Activated gamma-delta T cell treated with Interleukin-2 at 50 U/mL for 16 hours (primary cell): ENCODE measurements around the gene IQSEC1.

Experiments used
- DNase-seq: peaks from one replicate; pipeline ENCODE4 v3.0.0-alpha.2; 2020

IQSEC1 gene

DNA sequence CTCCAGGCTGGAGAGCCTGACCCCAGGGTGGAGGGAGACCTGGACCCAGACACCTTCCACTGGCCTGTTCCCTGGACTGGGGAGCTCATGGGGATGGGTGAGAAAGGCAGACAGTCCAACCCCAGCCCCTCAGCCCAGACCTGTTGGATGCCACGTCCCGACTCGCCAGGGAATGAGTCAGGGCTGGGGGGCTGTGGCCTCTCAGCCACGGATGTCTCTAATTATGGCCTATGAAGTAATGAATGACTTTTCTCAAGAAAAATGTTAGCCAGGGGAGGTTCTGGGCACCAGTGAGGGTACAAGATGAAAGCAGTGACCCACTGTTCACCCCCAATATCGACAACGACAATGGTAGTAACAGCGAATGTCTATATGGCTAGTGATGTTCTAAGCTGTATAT is 124.9 kb downstream of the IQSEC1 start:
- DNase-seq: no peak

DNA sequence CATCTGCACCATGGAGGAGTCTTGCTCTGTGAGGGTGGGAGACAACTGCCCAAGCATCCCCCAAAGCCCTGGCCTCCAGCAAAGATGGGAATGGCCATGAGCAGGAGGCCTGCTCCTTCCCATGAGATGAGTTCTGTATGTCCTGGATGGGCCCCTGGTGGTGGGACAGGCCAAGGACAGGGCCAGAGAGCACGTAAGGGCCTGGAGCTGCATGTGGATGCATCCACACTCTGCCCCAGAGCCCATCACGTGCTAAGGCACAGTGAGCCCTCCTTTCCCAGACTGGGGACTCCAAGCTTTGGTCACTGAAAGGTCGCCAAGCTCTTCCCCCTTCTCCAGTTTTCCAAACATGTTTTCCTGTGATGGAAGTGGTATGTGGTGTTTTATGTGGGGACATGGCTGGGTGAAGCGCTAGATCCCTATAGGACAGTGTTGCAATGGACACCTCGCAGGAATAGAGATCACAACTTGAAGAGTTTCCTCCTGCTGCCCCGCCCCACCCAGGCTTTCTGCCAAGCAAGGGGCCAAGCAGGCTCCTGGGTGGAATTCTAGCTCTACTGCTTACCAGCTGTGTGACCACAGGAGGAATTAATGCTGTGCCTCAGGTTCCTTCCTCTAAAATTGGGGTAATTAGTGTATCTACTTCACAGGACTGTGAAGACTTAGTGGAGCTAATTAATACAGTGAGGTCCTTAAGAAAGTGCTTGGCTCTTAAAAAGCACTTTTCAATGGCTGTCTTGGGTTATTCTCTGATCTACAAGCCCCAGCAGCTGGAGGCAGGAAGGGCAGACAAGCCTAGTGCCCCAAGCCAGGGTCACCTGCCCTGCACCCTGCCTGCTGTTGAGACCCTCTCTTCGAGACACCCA is 125.5 kb downstream of the IQSEC1 start:
- DNase-seq: no peak

DNA sequence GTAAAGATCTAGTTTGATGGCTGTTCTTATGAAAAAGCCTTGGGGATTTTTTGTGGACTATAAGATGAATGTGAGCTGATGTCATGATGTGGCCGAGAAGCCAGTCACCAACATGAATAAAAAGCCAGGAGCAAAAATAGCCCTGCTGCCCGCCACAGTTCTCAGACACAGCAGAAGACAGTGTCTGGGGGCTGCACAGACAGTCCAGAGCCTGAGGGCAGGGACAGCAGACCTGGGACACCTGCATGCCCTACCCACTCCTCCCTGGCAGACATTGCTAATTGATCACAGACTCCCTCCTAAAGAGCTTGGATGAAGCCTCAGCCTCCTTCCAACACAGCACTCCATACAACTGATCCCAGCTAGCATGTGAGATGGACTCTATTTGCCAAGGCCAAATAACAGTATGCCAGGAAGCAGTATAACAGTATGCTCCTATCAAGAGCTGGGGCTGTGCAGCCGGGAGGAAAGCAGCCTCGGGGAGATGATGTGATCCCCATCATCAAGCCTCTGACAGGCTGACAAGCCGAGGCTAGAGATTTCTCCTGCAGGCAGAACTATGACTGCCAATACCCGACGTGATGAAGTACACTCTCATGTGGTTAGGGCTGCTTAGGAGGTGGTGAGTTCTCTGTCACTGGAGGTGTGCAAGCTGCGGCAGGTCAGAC is 126.4 kb downstream of the IQSEC1 start:
- no peak for DNase-seq

DNA sequence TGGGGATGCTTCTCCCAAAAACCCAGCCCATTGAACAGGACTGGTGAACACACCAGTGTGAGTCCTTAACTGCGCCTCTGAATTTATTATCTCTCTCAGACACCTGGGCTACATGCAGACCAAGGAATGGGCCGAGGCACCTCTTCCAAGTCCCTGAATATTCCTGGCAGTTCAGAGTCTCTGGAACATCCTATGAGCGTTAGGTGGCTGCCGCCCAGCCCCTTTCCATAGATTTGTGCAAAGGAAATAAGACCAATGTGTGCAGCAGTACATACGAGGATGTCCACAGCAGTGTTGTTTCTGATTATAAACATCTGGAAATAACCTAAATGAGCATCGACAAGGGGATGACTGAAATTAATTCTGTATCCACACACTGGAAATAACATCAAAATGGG is 127.0 kb downstream of the IQSEC1 start:
- no peak for DNase-seq

DNA sequence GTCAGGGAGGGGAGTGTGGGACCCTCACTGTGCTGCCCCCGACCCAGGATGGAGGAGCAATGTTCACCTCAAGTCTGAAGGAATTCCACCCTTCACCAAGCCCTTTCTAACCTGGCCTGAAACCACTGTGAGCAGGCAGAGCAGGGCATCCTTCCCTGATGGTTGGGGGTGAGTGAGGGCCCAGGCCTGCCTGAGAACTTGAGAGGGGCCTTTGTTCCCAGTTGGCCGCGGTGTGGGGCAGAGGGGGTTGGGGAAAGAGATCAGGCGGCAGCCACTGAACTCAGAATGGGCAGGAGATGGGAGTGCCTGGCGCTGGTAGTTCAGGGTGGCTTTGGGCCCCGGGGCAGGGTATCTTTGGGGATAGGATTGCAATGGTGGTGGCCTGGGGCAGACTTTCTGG is 128.4 kb downstream of the IQSEC1 start:
- DNase-seq: no peak

- DNase-seq: no peak
Observed at GRCh38 chr3:12944413-12944812, 128.8 kb downstream of the IQSEC1 start.

GRCh38 chr3:12943124-12944021 is 129.9 kb downstream of the IQSEC1 start:
- no peak for DNase-seq

DNA sequence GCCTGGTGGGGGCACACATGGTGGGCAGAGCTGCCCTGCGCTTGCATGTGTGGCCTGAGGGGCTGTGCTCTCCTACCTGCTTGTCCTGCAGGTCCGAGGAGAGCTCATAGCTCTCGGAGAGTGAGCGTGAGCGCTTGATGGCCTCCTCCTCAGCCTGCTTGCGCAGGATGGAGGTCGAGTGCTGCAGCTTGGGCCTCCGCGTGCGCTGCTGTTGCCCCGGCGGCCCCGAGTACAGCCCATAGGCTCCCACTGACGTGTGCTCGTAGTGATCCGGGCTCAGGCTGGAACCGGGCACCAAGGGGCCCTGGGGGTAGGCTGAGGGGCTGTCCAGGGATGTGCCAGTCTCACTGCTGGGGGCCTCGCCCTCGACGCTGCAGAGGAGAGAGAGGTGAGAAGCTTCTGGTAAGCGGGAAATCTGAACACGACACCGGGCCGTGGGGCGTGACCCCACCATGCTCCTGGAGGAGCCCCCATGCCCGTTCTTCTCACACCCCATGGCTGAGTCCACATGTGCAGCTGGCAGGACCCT is 131.7 kb downstream of the IQSEC1 start:
- DNase-seq: no peak

- no peak for DNase-seq
Observed at GRCh38 chr3:12940854-12941253, 132.4 kb downstream of the IQSEC1 start.

DNA sequence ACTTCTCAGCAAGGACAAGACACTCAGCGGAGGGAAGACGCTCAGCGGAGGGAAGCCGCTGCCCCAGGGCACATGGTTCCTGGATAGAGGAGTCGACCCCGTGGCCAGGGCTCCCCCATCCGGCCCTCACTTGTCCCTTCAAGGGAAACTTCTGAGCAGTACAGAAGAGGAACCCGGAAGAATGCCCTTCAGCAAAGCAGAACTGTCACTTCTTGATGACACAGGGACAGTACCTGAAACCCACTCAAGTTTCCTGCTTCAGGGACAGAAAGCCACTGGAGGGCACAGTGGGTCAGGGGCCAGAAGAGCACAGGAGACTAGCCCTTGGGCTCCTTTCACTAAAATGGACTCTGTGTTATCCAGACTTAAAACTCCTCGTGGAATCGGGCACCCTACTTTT is 134.1 kb downstream of the IQSEC1 start:
- DNase-seq: no peak

- DNase-seq: no peak
Observed at GRCh38 chr3:12938258-12938711, 134.9 kb downstream of the IQSEC1 start.

GRCh38 chr3:12935861-12936830 is 137.1 kb downstream of the IQSEC1 start:
- DNase-seq: no peak

DNA sequence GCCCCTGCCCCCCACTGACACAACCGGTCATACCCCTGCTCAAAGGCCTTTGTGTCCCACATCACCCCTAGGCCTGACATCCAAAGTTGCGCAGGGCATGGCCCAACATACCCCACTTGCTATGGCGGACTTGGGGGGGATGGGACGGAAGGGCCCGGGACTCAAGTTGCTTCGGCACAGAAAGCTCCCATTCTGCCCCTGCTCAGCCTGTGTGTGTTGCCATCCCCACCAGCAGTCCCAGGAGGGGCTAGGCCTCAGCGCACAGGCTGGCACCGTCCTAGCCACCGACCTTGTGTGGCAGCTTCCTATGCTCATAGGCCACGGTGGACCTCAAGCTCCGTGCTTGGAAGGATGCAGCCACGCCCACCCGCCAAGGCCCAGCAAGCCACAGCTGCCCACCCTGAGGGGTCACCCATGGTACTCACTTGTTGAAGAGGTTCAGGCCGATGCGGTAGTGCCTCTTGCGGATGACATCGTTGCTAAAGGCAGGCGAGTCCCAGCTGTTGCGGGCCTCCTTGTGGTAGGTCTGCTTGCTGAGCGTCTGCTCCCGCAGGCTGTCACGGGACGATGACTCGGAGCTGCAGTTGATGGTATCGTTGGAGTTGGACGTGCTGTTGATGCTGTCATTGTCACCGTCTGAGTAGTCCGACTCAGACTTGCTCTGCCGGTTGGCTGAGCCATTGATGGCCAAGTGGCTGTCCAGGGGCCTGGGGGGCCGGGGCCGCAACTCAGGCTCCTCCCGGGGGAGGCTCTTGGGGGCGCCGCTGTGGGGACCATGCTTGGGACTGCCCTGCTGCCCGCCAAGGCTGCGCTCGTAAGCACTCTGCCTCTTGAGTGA is 138.0 kb downstream of the IQSEC1 start:
- DNase-seq: no peak

- DNase-seq: no peak
Observed at GRCh38 chr3:12934431-12934830, 138.8 kb downstream of the IQSEC1 start.

- no peak for DNase-seq
Observed at GRCh38 chr3:12933901-12934300, 139.3 kb downstream of the IQSEC1 start.

DNA sequence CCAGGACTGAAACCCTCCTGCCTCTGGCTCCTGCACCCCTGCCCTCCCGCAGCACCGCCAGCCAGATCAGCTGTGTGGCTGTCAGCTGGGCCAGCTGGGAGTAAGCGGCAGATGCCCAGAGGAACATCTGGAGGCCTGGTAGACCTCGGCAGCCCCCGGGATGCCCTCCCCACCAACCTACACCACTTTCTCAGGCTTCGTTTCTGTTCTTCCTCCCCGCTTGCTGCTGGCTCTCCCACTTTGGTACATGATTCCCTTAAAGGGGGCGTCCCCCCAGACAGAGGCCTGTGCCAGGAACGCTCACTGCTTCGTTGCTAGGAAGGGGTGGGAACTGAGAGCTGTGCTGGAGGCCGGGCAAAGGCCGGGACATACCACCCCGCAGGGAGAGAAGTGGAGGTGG is 140.5 kb downstream of the IQSEC1 start:
- DNase-seq: no peak

DNA sequence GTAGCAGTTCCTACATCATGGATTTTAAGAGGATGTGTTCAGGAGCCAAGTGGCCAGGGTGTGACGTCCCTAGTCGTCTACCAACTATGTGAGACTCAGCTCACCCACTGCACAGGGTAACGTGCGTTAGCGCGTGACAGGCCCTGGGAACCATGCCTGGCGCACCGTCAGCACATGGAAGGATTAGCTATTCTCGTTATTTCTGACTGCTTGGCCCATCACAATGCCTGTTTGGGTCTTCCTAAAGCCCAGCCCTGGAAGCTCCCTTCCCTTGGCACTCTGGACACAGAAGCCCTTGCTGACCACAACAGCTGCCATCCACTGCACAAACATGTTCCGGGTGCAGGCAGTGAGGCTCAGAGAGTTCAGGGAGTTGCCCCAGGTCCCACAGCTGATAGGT is 140.9 kb downstream of the IQSEC1 start:
- no peak for DNase-seq

GRCh38 chr3:12931273-12931905 is 141.8 kb downstream of the IQSEC1 start:
- DNase-seq: no peak

DNA sequence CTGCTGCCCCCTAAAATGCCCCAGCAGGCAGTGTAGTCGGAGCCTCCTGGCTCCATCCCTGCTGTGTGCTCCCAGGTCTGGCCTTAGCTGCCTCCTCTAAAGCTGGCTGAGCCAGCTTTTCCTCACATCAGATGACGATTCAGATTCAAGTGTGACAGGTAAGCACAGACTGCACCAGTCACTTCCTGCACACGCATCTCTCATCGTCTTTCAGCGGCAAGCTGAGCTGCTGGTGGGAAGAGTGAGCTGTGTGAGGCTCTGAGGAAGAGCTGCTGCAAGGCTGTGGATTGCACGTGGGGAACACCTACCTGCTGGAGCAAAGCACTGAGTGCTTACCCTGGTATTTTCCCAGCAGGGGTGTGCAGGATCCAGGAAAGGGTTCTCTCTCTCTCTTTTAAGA is 143.4 kb downstream of the IQSEC1 start:
- DNase-seq: no peak

GRCh38 chr3:12926660-12927059 is 146.6 kb downstream of the IQSEC1 start:
- DNase-seq: no peak
